ENCODE measurements around the gene WDFY2. TPM values are rescaled to one million over a fixed set of nuclear protein-coding genes. Genes with fewer than 3 reads are reported as not detected.
"Not testable (repeated sequence)": the region's sequence is repeated elsewhere in the genome, so short reads cannot be mapped to it uniquely, and the experiment has no call there.

WDFY2 gene
- total RNA-seq, 4 donors from 2014 or later = 7.7 to 23.3 (median 18.2) TPM

- TF ChIP-seq CTCF (IDR thresholded peaks at IDR 0.05) (no peak), POLR2A (IDR thresholded peaks at IDR 0.05) (no peak)
- intact Hi-C loops (cut with DNase I) = no loop called here
- Histone ChIP-seq H3K36me3 (no peaks in the 10 kb centered on the region), H3K4me1 (peaks cover 6 to 58% (median 17%) of the 10 kb centered on the region in 3 donors), H3K27ac (no peak overlapping the region), H3K9me3 (no peaks in the 10 kb centered on the region), H3K27me3 (no peaks in the 10 kb centered on the region), H3K4me3 (no peak overlapping the region)
- no peak for DNase-seq
- 41 to 58% methylated on average over 7 of the region's 7 CpGs for WGBS, 2 donors
Measured at GRCh38 chr13:51638216-51638871, 54.1 kb downstream of the WDFY2 start.

DNA sequence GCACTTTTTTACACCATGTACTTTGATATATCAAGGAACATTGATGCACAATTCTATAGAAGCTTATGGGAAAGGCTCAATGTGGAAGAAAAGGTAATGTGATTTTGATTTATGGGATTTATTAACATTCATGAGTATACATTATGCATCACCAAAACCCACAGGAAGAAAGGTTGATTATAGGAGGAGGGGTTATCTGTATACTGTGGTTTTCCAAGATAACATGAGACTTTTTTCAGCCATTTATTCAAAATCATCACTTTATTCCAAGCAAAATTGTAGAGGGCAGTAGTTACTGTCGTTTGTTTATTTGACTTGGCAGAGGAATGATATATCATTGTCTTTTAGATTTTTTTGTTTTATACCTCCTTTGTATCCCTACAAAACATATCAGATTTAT, 54.9 kb downstream of the WDFY2 start:
- 45 to 50% methylated on average over 1 of the region's 1 CpG for WGBS, 2 donors
- no peak for DNase-seq
- no peaks in the 10 kb centered on the region for H3K36me3 ChIP-seq
- intact Hi-C loops (cut with DNase I) = no loop called here
- H3K4me1 ChIP-seq = peaks cover 14 to 64% (median 26%) of the 10 kb centered on the region in 3 donors
- no peaks in the 10 kb centered on the region for H3K27me3 ChIP-seq
- H3K9me3 ChIP-seq = no peaks in the 10 kb centered on the region
- no peak for TF ChIP-seq POLR2A (IDR thresholded peaks at IDR 0.05)
- TF ChIP-seq CTCF (IDR thresholded peaks at IDR 0.05) = no peak
- no peak overlapping the region for H3K4me3 ChIP-seq
- no peak overlapping the region for H3K27ac ChIP-seq

GRCh38 chr13:51640696-51641095, 56.4 kb downstream of the WDFY2 start:
- H3K27ac ChIP-seq; H3K27me3 ChIP-seq; DNase-seq; intact Hi-C loops (cut with DNase I); H3K4me3 ChIP-seq; H3K36me3 ChIP-seq; H3K9me3 ChIP-seq: not testable (repeated sequence)
- H3K4me1 ChIP-seq = peaks cover 24 to 65% (median 39%) of the 10 kb centered on the region in 3 donors
- WGBS, 2 donors = 42 to 88% methylated on average over 5 of the region's 5 CpGs

DNA sequence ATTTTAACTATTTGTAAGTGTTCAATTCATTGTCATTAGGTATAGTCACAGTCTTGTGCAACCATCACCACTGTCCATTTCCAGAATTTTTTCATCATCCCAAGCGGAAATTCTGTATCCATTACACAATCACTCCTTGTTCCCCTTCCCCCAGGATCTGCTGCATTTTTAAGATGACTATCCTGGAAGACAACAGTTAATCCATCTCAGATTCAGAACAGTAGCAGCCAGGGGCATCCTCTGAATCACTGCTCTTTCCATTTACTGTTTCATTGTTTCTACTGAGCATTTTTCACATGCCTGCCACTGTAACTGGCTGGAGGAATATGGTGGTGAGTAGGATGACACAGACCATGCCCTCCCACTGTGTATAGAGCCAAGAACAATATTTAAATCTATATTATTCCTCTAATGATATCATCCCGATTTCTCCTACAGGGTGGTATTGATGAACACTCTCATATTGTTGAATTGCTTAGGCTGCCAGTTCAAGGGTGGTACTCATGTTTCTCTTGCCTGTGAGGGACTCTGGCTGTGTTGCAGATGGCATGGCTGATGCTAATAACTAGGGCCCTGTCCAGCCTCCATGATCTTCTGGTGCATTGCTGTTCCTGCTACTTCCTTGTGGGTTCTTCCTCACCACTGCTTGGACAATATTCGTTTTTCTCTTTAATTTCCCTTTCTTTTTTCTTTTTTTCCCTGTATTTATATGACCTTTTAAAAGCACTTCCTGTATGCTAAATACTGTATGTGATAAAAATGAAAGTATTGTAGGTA, 59.0 kb downstream of the WDFY2 start:
- intact Hi-C loops (cut with DNase I) = no loop called here
- H3K9me3 ChIP-seq = no peaks in the 10 kb centered on the region
- H3K27ac ChIP-seq = no peak overlapping the region
- no peak for DNase-seq
- WGBS, 2 donors = 59 to 68% methylated on average over 3 of the region's 3 CpGs
- TF ChIP-seq POLR2A (IDR thresholded peaks at IDR 0.05) (no peak), CTCF (IDR thresholded peaks at IDR 0.05) (no peak)
- no peaks in the 10 kb centered on the region for H3K27me3 ChIP-seq
- peaks cover 23 to 52% (median 39%) of the 10 kb centered on the region in 3 donors for H3K4me1 ChIP-seq
- H3K36me3 ChIP-seq = no peaks in the 10 kb centered on the region
- no peak overlapping the region for H3K4me3 ChIP-seq

GRCh38 chr13:51643882-51644281, 59.6 kb downstream of the WDFY2 start:
- WGBS, 2 donors = 68 to 70% methylated on average over 1 of the region's 1 CpG

More at GRCh38 chr13:51643882-51644281, 59.6 kb downstream of the WDFY2 start:
- no peak overlapping the region for H3K27ac ChIP-seq
- no peak for DNase-seq
- TF ChIP-seq CTCF (IDR thresholded peaks at IDR 0.05) (no peak), POLR2A (IDR thresholded peaks at IDR 0.05) (no peak)
- H3K36me3 ChIP-seq = no peaks in the 10 kb centered on the region
- H3K9me3 ChIP-seq = no peaks in the 10 kb centered on the region
- H3K4me1 ChIP-seq = peaks cover 23 to 46% (median 34%) of the 10 kb centered on the region in 3 donors
- no peaks in the 10 kb centered on the region for H3K27me3 ChIP-seq
- no peak overlapping the region for H3K4me3 ChIP-seq
- intact Hi-C loops (cut with DNase I) = no loop called here
